Iris pigment epithelial cell (primary cell): ENCODE measurements around the gene SDHB.

Experiments used
- DNase-seq: peaks from one replicate; pipeline ENCODE4 v3.0.0-alpha.2; 2011; ENCODE audit warnings: low read depth

The SDHB gene

DNA sequence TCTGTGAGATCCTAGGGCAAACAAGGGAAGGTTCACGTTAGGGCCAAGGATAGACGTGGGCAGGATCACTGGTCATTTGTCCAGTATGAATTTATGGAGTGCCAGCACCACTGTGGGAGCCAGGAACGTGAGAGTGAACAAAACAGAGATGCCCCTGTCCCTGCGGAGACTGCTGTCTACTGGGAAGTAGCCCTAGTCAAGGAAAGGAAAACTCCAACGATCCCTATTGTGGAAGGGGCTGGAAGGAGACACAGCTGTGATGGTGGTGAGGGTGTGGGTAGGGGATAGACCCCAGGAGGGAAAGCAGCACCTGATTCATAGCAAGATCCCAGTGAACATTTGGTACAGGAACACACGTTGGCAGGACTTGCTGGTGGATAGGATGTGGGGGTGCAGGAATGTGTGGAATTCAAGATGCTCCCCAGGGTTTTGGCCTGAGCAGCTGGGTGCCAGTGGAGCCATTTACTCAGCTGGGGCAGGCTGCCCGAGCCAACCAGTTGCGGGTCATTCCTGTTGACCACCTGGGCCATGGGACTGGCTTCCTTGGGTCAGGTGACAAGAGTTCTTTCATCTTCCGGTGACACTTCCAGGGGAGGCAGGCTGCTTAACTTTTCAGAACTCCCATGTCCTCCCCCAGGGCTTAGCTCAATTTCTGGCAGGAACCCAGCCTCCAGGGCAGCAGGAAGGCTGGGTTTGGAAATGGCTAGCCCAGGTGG is 40.9 kb downstream of the SDHB start:
- DNase-seq, result no peak

DNA sequence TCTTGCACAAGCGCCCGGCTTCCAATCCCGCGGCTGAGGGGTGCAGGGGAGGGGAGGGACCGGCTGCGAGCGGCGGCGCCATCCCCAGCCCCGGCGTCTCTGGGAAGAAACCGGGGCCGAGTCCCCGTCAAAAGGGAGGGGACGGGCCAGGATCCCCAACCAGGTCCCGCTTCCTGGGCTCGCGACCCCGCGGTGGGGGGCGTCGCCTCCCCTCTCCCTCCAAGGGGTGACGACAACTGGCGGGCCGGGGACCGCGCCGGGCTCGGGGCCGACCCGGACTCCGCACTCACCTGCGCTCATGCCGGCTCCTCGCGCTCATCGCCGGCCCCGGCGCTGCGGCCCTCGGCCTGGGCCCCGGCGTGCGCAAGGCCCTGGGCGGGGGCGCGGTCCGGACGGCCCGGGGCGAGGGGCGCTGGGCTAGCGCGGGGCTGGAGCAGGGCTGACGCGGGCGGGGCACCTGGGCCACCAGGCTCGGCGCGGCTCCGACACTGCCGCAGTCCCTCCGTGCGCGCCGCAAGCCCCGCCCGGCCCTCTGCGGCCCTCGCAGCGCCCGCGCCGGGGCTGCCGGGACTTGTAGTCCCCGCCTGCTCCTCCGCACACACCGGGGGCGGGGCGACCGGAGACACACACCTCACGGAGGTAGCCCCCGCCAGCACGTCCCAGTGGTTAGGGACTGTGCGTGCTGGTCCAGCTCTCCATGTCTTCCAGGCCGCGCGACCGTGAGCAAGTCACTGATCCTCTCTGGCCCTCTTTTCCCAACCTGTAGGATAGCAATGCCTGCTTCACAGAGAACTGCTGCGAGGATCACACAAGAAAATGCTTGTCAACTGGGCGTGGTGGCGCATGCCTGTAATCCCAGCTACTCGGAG is 42.2 kb downstream of the SDHB start, which contains the start of gene ATP13A2:
Gene ATP13A2, minus strand, starts transcription at position 490 of the 869 bp plus-strand sequence. Its CDS starts 190 bp downstream, at position 300.
- peak; percentile 72 for DNase-seq

DNA sequence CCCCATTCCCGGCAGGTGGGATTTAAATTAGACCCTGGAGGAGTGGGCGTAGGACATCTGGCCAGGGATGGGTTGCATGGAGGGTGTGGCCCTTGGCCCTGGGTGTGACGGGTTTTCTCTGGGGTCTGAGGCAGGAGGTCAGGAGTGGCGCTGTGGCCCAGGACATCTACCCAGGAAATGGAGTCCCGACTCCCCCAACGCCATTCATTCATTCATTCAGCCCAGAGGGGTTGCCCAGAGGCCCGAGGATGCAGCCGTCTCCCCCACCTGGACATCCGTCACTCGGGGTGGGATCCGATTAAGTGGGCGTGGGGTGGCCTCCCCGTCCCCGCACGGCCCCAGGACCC is 42.8 kb downstream of the SDHB start:
- no peak for DNase-seq

DNA sequence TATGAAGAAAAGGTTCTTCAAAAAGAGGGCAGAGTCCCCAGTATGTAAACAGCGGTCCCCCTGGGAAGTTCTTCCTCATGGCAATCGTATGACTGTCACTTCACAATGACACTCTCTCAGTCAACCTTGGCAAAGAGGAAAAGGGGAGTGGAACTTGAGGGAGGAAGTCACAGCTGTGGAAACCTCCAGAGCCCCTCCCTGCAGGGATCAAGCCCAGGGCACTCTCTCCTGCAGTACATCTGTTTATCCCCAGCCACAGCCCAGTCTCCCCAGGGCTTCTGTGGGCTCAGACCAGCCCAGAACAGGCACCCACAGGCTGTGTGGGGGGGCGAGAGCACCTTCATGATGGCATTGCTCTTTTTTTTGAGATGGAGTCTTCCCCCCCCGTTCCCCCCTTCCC is 44.1 kb downstream of the SDHB start:
- no peak for DNase-seq

DNA sequence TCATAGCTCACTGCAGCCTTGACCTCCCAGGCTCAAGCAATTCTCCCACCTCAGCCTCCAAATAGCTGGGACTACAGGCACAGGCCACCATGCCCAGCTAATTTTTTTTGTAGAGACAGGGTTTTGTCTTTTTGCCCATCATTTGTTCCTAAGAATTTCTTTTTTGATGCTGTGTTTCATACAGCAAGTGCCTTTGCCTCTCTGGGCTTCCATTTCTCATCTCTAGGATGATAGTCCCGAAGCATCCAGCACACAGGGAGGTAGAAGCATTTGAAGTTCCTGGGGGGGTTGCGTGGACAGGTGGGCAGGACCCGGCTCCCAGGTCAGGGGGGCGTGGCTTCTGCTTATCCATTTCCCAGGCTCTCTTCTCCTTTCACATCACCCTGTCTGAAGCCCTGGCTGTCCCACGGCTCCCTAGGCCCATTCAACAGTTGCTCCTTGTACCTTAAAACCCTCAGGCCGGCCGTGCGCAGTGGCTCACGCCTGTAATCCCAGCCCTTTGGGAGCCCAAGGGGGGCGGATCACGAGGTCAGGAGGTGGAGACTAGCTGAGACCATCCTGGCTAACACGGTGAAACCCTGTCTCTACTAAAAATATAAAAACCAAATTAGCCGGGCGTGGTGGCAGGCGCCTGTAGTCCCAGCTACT is 45.5 kb downstream of the SDHB start:
- no peak for DNase-seq

DNA sequence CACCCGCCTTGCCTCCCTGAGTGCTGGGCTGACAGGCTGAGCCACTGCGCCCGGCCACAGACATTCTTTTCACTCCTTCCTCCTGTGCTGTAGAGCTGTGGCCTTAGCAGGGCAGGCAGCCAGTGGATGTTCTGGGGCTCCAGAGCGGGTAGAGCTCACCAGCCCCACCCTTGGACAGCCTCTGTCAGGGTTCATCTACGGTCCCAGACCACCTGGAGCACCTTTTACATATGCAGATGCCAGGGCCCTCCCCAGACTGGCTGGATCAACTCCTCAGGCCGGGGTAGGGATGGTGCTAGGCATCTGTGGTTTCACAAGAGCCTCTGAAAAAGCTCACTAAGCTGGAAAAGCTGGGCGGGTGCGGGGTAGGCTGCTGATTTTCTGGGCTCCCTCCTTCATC is 46.7 kb downstream of the SDHB start:
- no peak for DNase-seq

DNA sequence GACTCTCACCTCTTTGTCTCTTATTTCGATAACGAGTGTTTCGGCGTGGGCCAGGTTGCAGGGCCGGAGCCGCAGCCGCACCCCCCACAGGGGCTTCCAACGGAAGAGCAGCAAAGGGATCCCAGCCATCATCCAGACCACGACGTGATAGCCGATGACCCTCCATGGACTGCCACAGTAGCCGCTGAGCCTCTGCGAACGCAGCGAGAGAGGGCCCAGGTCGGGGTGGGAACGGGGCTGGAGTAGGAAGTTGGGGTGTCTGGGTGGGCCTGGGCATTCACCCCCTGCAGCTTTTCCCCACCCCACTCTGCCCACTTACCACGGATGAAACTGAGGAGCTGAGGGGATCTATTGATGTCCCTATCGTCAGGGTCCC is 48.5 kb downstream of the SDHB start:
- DNase-seq, result no peak

DNA sequence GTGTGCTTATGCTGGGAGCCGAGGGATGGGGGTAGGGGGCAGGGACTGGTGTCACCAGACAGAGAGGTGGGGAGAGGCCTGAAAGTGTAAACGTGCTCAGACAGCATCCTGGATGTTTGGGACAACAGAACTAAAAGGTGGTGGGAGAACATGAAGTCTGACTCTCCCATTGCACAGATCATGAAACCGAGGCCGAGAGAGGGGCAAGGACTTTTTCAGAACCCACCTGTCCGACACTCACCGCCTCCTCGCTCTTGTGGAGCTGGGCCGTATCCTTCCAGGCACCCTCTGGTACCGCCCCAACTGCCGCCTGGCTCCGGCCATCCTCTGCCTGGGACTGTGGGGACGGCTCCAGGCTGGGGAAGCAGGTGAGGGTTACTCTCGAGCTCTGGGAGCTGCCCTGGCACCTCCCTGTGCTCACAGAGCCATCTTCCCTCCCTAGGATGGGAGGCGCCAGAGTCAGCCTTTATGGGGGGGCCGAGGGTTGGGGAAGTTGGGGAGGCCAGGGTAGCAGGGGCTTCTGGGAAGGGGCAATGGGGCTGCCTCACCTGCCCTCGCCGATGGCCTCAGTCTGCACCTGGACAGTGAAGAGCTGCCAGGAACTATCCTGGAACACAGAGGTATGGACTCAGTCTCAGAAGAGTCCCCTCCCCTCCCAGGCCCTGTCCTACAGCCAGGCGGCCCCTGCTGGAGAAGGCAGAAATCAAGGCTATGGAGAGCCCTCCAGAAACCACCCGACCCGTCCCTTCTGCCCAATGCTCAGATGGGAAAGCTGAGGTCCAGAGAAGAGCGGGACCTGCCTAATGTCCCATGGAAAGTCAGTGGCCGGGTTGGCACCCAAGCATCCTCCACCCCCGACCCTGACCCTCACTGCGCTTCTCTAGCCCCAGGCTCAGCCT is 49.1 kb downstream of the SDHB start:
- no peak for DNase-seq

DNA sequence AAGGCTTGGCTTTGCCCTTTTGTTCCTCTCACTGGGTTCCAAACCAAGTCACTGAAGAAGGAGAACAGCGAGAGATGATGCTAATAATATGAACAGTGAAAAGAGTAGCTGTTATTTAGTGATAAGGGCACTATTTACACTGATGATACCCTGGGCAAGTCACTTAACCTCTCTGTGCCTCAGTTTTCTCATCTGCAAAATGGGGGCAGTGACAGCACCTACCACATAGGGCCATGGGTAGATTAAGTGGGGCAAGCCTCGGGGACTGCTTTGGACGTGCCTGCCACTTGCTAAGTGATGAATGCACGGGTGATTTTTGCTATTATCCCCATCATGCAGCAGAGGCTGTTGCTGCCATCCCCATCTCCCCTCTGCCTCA is 51.3 kb downstream of the SDHB start:
- no peak for DNase-seq

DNA sequence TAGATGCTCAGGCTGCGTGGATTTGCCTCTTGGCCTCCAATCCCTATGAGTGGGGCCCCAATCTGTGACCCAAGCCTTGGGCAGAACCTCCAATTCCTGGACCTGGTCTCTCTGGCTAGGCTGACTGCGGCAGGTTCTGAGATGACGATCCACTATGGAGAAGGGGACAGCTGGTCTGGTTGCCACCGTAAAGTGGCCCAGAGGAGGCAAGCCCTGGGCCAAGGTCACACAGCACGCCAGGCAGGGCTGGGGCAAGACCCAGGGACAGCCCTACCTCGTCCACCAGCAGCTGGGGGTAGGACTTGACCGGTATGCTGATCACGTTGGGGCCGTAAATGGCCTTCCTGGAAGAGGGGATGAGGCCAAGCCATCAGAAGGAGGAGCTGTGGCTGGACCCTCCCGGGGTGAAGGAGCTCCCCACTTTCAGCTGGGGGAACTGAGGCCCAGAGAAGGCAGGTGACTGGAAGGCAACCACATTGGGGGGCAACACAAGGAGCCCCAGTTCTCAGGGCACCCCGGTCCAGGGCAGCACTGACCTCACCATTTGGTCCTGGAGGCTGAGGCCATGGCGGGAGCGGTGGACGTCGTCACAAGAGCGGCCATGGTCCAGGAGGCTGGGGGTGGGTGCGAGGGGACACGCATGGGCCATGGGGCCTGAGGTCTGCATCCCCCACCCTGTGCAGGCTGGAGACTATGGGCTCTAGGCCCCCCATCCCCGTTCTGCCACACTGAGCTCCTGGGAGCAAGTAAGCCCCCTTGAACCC is 51.9 kb downstream of the SDHB start:
- no peak for DNase-seq

DNA sequence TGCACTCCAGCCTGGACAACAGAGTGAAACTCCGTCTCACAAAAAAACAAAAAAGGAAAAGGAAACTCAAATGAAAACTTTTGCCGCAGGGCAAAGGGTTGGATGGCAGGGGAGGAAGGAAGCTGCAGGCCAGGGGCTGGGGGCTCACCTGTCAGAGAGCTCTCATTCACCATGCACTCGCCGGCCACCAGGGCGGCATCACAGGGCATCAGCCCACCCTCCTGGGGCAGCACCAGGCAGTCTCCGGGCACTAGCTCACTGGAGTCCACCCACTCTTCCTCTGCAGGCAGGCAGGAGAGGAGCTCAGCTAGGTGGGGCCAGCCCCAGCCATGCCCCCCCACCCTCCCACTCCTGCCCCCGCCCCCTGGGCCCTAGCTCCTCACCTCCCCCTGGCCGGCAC is 54.0 kb downstream of the SDHB start:
- DNase-seq, result no peak

DNA sequence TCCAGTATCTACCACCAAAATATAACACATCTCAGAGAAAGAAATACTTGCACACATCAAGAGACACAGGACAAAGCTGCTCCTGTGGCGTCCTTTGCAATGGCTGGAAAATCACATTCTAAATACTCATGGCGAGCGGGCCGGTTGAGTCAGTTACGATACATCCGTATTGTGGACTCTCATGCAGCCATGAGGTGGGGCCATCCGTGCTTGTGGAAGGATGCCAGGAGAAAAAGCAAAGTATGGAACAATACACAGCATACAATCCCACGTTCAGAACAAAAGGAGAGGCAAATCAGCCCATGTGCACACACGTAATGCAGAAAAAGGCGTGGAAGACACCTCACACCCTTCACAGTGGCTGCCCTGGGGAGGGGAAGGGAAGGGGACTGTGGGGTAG is 55.2 kb downstream of the SDHB start:
- no peak for DNase-seq

DNA sequence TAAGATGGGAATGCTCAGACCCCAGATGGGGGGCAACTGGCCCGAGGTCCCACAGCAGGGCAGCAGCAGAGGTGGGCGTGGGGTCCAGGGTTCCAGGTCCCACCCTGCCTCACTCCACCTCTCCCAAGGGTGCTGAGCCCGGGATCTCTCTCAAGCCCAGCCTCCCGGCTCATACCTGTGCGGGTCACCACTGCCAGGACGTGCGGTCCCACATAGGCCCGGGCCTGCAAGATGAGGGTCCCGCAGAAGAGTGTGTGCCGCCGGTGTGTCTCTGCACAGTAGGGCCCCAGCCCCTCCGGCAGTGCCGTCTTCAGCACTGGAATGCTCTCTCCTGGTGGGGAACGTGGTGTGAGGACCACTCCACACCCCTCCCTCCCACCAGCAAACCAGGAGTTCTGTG is 57.0 kb downstream of the SDHB start:
- DNase-seq, result no peak

DNA sequence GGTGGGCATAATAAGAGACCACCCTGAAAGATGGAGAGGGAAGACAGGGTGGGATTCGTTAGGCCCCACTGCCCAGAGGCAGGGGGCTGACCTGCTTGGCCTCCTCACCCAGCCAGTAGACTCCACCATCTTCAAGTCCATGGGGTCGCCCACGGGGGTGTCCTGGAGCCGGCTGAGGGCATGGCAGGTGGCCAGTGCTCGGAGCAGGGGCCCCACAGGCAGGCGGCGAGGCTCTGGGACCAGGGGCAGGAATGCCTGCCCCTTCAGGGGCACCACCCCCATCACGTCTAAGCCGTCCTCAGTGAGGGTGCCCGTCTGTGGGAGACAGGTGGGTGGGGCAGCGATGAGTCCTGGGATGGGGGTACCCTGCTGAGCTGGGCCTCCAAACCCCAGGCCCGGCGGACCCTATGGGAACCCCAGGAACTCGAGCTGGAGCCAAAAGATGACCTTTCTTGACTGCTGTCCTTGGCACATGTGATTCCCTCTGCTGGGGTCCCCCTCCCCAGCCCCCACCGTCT is 60.3 kb downstream of the SDHB start:
- no peak for DNase-seq

DNA sequence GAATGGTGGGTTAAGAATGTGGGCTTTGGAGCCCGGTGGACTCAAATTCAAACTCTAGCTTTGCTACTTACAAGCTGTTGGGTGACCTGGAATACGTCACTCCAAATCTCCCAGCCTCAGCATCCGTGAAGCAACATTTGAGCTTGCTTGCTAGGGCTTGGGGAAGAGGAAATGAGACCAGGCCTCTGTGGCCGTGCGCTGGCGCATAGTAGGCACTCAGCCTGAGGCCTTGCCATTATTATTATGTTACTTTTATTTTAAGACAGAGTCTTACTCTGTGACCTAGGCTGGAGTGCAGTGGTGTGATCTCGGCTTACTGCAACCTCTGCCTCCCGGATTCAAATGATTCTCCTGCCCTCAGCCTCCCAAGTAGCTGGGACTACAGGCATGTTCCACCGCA is 61.2 kb downstream of the SDHB start:
- no peak for DNase-seq

DNA sequence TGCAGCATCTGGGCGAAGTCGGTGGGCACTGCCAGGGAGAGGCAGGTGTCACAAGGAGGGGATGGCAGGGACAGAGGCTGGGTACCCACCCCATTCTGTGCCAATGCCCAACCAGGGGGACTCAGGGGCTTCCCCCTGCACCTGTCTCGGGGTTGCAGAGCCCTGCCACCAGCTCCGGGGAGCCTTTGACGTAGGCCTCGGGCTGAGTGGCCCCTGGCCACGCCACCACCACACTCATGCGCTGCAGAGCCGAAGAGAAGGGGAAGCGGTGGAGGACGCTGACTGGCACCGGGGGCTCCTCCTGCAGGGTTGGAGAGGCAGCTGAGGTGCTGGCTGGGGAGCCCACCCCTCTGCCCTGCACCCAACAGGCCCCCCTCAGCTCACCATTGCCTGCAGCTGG is 61.7 kb downstream of the SDHB start:
- no peak for DNase-seq

DNA sequence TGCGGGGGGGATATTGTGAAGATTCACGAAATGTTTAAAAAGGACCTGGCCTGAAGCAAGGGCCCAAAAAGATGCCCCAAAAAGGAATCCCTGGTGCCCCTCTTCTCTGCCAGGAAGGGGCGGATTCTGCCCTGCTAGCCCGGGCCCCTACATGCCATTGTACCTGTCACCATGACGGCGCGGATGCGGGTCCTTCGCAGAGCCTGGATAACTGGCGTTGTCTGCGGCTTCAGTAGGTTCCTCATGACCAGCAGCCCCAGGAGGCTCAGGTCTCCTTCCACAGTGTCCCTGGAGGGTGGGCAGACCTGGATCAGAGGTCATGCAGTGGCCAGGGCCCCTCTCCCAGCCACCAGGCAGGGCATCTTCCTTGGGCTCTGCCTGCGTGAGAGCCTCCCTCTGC is 62.3 kb downstream of the SDHB start:
- DNase-seq, result no peak

DNA sequence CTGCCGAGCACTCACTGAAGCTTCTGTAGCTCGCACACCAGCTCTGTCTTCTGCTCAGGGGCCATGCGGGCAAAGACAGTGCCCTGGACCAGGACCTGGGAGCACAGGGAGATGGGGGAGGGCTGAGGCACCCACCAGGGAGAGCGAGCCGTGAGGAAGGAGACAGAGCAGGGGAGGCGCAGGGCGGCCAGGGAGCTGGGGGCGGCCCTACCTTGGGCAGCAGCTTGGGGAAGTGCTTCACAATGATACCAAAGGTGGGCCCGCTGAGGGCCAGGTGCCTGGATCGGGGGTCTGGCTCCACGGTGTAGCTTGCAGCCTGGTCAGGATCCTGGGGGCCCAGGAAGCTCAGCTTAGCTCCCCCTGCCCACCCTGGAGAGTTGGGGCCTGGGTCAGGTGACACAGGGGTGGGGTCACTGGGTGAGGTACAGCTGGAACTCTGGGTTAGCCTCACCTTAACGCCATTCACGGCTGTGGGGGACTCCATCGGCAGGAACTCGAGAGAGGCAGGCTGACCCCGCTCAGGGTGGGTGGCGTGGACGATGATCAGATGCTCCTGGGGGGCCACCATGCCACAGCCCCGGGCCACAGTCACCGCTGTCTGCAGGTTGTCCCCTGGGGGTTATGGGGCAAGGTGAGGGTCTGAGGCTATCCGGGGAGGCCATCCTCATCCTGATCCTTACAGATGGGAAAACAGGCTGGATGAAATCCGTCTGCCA is 64.0 kb downstream of the SDHB start:
- DNase-seq, result no peak

DNA sequence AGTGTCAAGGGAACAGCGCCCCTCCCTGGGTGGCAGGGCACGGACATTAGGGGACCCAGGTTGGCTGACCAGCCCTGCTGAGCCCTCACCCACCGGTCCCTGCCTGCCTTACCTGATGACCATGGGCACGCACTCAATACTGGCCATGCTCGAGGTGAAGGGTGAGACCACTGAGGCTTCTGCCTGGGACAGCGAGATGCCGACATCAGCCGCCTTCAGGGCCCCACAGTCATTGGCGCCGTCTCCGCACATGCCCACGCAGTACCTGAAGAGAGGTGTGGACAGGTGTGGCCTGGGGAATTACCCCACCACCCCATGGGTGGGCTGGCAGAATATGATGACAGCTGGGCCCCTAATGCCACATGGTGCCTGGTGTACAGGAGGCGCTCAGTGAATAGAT is 65.6 kb downstream of the SDHB start:
- no peak for DNase-seq

DNA sequence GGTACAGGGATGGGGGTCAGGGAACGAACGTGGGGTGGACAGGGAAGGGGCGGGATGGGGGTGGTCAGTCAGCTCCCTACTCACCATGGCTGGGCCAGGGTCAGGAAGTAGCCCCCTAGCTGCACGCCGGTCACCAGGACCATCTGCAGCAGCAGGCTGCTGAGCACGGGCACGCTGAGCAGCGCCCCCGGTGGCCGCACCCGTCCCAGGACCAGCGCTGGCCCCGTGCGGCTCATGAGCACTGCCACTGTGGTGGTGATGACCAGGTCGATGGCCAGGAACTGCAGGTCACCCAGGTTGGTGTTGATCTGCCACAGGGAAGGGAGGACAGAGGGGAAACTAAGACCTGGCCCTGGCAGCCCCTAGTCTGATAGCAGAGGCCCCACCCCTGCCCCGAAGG is 66.9 kb downstream of the SDHB start:
- DNase-seq, result no peak

DNA sequence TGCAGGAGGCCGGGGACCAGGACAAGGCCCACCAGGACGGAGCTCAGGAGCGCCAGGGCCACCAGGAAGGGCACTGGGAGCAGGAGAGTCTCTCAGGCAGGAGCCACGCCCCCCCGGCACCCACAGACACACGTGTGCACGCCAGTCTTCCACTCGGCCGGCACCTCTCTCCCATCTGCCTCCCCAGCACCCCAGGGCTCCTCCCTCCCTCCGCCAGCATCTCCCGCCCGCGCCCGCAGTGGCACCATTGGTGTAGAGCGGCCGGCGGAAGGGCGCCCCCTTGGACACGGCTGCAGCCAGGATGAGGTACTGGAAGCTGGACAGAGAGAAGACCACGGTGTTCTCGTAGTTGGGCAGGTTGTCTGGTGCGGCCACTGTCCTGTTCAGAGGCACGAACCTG is 67.3 kb downstream of the SDHB start:
- DNase-seq, result no peak
